A549 (cell line): Measurements from ENCODE around the gene COMTD1.

Experiments
- CHD2 ChIP-seq: fragments of 150-350 bp; IDR thresholded peaks from 2 replicates; pipeline ENCODE4 v1.6.1; 2014; ENCODE audit warnings: low read length; ENCODE audit not compliant: partially characterized antibody
- CHD4 ChIP-seq: fragments of 200-600 bp; sonication (generic); IDR thresholded peaks from 2 replicates; pipeline ENCODE4 v1.6.1; 2016; ENCODE audit warnings: antibody characterized with exemption, mild to moderate bottlenecking, borderline replicate concordance
- CTCF ChIP-seq: fragments of >200 bp; sonication (Bioruptor Twin); formaldehyde crosslinking; IDR thresholded peaks from 3 replicates; pipeline ENCODE4 v1.5.1; 2016
- EP300 ChIP-seq, 2 experiments: fragments of >200 bp; sonication (Bioruptor Twin); formaldehyde crosslinking; IDR thresholded peaks; 2 replicates in 1 of 2; 3 replicates in 1 of 2; pipeline ENCODE4 v1.6.1; 2016 to 2017
- JUNB ChIP-seq: fragments of >200 bp; sonication (Bioruptor Twin); formaldehyde crosslinking; IDR thresholded peaks from 2 replicates; pipeline ENCODE4 v1.6.1; 2016
- MYC ChIP-seq: IDR thresholded peaks from 2 replicates; pipeline ENCODE4 v1.6.1; 2012; ENCODE audit warnings: mild to moderate bottlenecking, inconsistent platforms, low read length, improper control_type of control experiment, borderline replicate concordance
- POLR2A ChIP-seq: IDR thresholded peaks from 2 replicates; pipeline ENCODE4 v1.6.1; 2012; ENCODE audit warnings: mild to moderate bottlenecking, low read length
- TF ChIP-seq, protein P1 (sequence below): fragments of 450-650 bp; IDR thresholded peaks from 2 replicates; pipeline ENCODE4 v1.6.1; 2014; ENCODE audit warnings: antibody characterized with exemption
- TF ChIP-seq, protein P2 (sequence below): fragments of 250-450 bp; sonication (Bioruptor Pico); IDR thresholded peaks from 2 replicates; pipeline ENCODE4 v1.5.0; 2021; ENCODE audit warnings: mild to moderate bottlenecking, moderate library complexity, borderline replicate concordance

DNA sequence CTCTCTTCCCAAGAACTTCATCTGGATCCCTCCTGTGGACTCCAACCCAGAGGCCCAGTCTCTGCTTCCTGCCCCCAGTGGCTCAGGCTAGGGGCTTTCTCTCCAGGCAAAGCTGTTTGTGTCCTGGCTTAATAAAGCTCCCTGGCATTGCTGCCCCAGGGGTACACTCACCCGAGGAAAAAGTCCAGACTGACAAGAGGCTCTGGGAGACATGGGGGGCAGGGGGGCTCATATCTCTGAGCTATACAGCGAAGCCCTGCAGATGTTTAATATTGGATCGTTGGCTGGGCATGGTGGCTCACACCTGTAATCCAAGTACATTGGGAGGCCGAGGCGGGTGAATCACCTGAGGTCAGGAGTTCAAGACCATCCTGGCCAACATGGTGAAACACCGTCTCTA is 10.7 kb upstream of the COMTD1 start:
- TF ChIP-seq JUNB (no peak), CHD4 (no peak), CTCF (no peak), EP300 (IDR thresholded peaks at IDR 0.05) (no peak), POLR2A (no peak), MYC (no peak), CHD2 (no peak)
- TF ChIP-seq, protein P1, sequence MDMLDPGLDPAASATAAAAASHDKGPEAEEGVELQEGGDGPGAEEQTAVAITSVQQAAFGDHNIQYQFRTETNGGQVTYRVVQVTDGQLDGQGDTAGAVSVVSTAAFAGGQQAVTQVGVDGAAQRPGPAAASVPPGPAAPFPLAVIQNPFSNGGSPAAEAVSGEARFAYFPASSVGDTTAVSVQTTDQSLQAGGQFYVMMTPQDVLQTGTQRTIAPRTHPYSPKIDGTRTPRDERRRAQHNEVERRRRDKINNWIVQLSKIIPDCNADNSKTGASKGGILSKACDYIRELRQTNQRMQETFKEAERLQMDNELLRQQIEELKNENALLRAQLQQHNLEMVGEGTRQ, result no peak
- TF ChIP-seq, protein P2, sequence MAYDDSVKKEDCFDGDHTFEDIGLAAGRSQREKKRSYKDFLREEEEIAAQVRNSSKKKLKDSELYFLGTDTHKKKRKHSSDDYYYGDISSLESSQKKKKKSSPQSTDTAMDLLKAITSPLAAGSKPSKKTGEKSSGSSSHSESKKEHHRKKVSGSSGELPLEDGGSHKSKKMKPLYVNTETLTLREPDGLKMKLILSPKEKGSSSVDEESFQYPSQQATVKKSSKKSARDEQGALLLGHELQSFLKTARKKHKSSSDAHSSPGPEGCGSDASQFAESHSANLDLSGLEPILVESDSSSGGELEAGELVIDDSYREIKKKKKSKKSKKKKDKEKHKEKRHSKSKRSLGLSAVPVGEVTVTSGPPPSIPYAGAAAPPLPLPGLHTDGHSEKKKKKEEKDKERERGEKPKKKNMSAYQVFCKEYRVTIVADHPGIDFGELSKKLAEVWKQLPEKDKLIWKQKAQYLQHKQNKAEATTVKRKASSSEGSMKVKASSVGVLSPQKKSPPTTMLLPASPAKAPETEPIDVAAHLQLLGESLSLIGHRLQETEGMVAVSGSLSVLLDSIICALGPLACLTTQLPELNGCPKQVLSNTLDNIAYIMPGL (CRISPR knock-in tag), result no peak
